ENCODE results near the gene SASH1. TPM values are rescaled to one million over a fixed set of nuclear protein-coding genes. Genes with fewer than 3 reads are reported as not detected.

Gene SASH1
- polyA plus RNA-seq, 1 donor from 2014 or later: 7.0 TPM

DNA sequence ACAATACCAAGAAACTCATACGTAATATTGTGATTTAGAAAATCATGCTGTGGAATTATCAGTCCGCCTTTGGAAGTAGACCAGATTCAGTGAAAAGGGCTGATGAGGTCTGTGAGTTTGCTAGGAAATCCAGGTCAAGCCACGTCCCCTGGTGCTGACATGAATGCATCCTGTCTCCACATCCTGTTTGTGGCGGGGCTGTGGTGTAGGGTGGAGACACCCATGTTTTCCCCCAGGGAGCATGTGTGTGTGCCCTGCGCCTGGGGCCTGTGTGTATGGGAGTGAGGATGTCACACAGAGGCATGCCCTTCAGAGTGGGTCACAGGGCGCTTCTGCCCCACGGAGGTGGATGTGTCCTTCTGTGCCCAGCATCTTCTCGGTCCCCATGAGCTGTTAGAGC is 109.1 kb downstream of the SASH1 start:
- Histone ChIP-seq H3K79me2 (replicated peaks; ENCODE audit: insufficient read depth, low read length) (no peaks in the 10 kb centered on the region), H3K9me2 (ENCODE audit: insufficient read depth, low read length) (no peaks in the 10 kb centered on the region), H2AFZ (ENCODE audit: low read depth, low read length) (no peak overlapping the region), H3F3A (ENCODE audit: insufficient read depth, low read length, poor library complexity, severe bottlenecking) (no peaks in the 10 kb centered on the region), H3K4me2 (ENCODE audit: low read length) (no peak overlapping the region), H3K9me3 (ENCODE audit: low read length) (no peaks in the 10 kb centered on the region), H3K9ac (ENCODE audit: low read length) (no peak overlapping the region), H3K36me3 (ENCODE audit: insufficient read depth, low read length) (no peaks in the 10 kb centered on the region), H3K27me3 (ENCODE audit: insufficient read depth, low read depth, low read length) (no peaks in the 10 kb centered on the region), H3K27ac (ENCODE audit: low read length) (no peak overlapping the region), H4K20me1 (ENCODE audit: insufficient read depth) (no peaks in the 10 kb centered on the region), H3K4me3 (ENCODE audit: low read length) (no peak overlapping the region)
- TF ChIP-seq, protein P1, sequence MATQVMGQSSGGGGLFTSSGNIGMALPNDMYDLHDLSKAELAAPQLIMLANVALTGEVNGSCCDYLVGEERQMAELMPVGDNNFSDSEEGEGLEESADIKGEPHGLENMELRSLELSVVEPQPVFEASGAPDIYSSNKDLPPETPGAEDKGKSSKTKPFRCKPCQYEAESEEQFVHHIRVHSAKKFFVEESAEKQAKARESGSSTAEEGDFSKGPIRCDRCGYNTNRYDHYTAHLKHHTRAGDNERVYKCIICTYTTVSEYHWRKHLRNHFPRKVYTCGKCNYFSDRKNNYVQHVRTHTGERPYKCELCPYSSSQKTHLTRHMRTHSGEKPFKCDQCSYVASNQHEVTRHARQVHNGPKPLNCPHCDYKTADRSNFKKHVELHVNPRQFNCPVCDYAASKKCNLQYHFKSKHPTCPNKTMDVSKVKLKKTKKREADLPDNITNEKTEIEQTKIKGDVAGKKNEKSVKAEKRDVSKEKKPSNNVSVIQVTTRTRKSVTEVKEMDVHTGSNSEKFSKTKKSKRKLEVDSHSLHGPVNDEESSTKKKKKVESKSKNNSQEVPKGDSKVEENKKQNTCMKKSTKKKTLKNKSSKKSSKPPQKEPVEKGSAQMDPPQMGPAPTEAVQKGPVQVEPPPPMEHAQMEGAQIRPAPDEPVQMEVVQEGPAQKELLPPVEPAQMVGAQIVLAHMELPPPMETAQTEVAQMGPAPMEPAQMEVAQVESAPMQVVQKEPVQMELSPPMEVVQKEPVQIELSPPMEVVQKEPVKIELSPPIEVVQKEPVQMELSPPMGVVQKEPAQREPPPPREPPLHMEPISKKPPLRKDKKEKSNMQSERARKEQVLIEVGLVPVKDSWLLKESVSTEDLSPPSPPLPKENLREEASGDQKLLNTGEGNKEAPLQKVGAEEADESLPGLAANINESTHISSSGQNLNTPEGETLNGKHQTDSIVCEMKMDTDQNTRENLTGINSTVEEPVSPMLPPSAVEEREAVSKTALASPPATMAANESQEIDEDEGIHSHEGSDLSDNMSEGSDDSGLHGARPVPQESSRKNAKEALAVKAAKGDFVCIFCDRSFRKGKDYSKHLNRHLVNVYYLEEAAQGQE (IDR thresholded peaks at IDR 0.05; ENCODE audit: borderline replicate concordance): no peak
- TF ChIP-seq POLR2AphosphoS5 (IDR thresholded peaks at IDR 0.05) (no peak), SMC3 (conservative IDR thresholded peaks at IDR 0.05; ENCODE audit: poor library complexity) (no peak), MXI1 (conservative IDR thresholded peaks at IDR 0.05; ENCODE audit: poor library complexity, severe bottlenecking) (no peak), TAF1 (IDR thresholded peaks at IDR 0.05; ENCODE audit: low read depth) (no peak)
- TF ChIP-seq, protein P2, sequence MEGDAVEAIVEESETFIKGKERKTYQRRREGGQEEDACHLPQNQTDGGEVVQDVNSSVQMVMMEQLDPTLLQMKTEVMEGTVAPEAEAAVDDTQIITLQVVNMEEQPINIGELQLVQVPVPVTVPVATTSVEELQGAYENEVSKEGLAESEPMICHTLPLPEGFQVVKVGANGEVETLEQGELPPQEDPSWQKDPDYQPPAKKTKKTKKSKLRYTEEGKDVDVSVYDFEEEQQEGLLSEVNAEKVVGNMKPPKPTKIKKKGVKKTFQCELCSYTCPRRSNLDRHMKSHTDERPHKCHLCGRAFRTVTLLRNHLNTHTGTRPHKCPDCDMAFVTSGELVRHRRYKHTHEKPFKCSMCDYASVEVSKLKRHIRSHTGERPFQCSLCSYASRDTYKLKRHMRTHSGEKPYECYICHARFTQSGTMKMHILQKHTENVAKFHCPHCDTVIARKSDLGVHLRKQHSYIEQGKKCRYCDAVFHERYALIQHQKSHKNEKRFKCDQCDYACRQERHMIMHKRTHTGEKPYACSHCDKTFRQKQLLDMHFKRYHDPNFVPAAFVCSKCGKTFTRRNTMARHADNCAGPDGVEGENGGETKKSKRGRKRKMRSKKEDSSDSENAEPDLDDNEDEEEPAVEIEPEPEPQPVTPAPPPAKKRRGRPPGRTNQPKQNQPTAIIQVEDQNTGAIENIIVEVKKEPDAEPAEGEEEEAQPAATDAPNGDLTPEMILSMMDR (IDR thresholded peaks at IDR 0.05; ENCODE audit: poor library complexity, severe bottlenecking): no peak

- Histone ChIP-seq H3K27ac (ENCODE audit: low read length) (no peak overlapping the region), H3K9ac (ENCODE audit: low read length) (no peak overlapping the region), H3K9me2 (ENCODE audit: insufficient read depth, low read length) (no peaks in the 10 kb centered on the region), H3K79me2 (replicated peaks; ENCODE audit: insufficient read depth, low read length) (no peaks in the 10 kb centered on the region), H3K4me2 (ENCODE audit: low read length) (no peak overlapping the region), H3K27me3 (ENCODE audit: insufficient read depth, low read depth, low read length) (no peaks in the 10 kb centered on the region), H3K36me3 (ENCODE audit: insufficient read depth, low read length) (no peaks in the 10 kb centered on the region), H3K4me3 (ENCODE audit: low read length) (no peak overlapping the region), H3K9me3 (ENCODE audit: low read length) (no peaks in the 10 kb centered on the region), H2AFZ (ENCODE audit: low read depth, low read length) (no peak overlapping the region), H3F3A (ENCODE audit: insufficient read depth, low read length, poor library complexity, severe bottlenecking) (no peaks in the 10 kb centered on the region), H4K20me1 (ENCODE audit: insufficient read depth) (no peaks in the 10 kb centered on the region)
- no peak for TF ChIP-seq EZH2 (IDR thresholded peaks at IDR 0.05; ENCODE audit: borderline replicate concordance, insufficient read depth, low read length, poor library complexity, severe bottlenecking)
- no peak for TF ChIP-seq SMC3 (conservative IDR thresholded peaks at IDR 0.05; ENCODE audit: poor library complexity)
- no peak for TF ChIP-seq EP300 (conservative IDR thresholded peaks at IDR 0.05; ENCODE audit: poor library complexity, severe bottlenecking)
- no peak for TF ChIP-seq TAF1 (IDR thresholded peaks at IDR 0.05; ENCODE audit: low read depth)
- TF ChIP-seq MXI1 (conservative IDR thresholded peaks at IDR 0.05; ENCODE audit: poor library complexity, severe bottlenecking): no peak
- TF ChIP-seq, protein P1 (IDR thresholded peaks at IDR 0.05; ENCODE audit: borderline replicate concordance): no peak
- TF ChIP-seq, protein P2 (IDR thresholded peaks at IDR 0.05; ENCODE audit: poor library complexity, severe bottlenecking): no peak
- TF ChIP-seq RAD21 (conservative IDR thresholded peaks at IDR 0.05): no peak
- TF ChIP-seq POLR2AphosphoS5 (IDR thresholded peaks at IDR 0.05): no peak
Measured at GRCh38 chr6:148452876-148453275, 110.2 kb downstream of the SASH1 start.

Measured in neural cell (in vitro differentiated cells).